Effector memory CD8-positive, alpha-beta T cell (primary cell): ENCODE measurements around the gene SIN3A.
A peak's percentile ranks its signal among the peaks of the same experiment; 100 is the strongest.
"Not testable (repeated sequence)": the region's sequence is repeated elsewhere in the genome, so short reads cannot be mapped to it uniquely, and the experiment has no call there.

Experiments used
- ATAC-seq: fragments of 150-1000 bp; cut with Tn5 transposase; replicated peaks from 2 replicates; pipeline ENCODE4 v1.10.0; 2021; ENCODE audit warnings: mild to moderate bottlenecking, moderate library complexity
- DNase-seq, 3 experiments: peaks; one replicate each; pipeline ENCODE4 v3.0.0; 2021
- H3K27ac Mint-ChIP-seq, 2 donors: one replicate each; pipeline ENCODE4 v1.8.0; 2022; ENCODE audit warnings: mild to moderate bottlenecking in 2 of 2, mixed read lengths in 2 of 2, moderate library complexity in 2 of 2
- H3K27me3 Mint-ChIP-seq, 2 donors: one replicate each; pipeline ENCODE4 v1.8.0; 2022; ENCODE audit warnings: mixed read lengths in 2 of 2
- H3K36me3 Mint-ChIP-seq: one replicate; pipeline ENCODE4 v1.8.0; 2022; ENCODE audit warnings: mild to moderate bottlenecking, moderate library complexity, mixed read lengths; ENCODE audit not compliant: insufficient read depth
- H3K4me1 Mint-ChIP-seq, 2 donors: one replicate each; pipeline ENCODE4 v1.8.0; 2022; ENCODE audit warnings: low read depth in 2 of 2, mixed read lengths in 2 of 2
- H3K4me3 Mint-ChIP-seq, 2 donors: one replicate each; pipeline ENCODE4 v1.8.0; 2022; ENCODE audit warnings: mild to moderate bottlenecking in 2 of 2, mixed read lengths in 2 of 2, moderate library complexity in 2 of 2
- H3K9me3 Mint-ChIP-seq, 2 donors: one replicate each; pipeline ENCODE4 v1.8.0; 2022; ENCODE audit warnings: mixed read lengths in 2 of 2

The SIN3A gene

DNA sequence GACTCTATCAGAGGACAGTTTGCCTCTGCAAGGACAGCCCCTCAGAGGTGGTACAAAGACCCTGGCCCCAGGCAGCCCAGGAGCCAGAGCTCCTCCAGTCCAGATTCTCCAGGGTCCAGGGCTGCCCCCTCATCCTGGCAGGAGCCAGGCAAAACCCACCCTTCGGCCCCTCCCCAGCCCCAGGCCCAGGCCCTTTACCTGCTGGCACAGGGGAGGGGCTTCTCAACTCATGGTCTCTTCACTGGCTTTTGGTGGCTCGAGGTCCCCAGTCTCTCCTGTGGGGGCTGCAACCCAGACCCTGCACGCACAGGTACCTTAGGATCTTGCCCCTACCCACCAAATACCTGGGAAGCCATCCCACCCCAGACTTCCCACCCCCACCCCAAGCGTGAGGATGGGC, 96.1 kb downstream of the SIN3A start:
- H3K27ac Mint-ChIP-seq, result peak overlapping the region in 1 of 2 donors; percentile 29

DNA sequence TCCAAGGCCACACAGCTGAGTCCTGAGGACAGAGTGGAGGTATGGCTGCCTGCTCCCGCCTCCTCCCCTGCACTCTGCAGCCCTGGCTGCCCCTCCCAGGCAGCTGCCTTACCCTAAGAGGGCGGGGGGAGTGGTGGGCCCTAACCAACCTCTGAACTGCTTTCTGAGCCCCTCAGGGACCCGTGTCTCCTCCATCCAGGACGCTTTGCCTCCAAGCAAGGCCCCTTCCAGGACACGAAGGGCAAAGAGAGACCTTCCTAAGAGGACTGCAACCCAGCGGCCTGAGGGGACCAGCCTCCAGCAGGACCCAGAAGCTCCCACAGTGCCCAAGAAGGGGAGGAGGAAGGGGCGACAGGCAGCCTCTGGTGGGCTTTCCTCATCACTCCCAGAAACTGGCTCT, 97.0 kb downstream of the SIN3A start:
- H3K4me3 Mint-ChIP-seq, result no peak overlapping the region
- DNase-seq (no peak), ATAC-seq (no peak)
- H3K9me3 Mint-ChIP-seq, result peaks cover 3 to 12% of the 10 kb centered on the region in 2 donors
- H3K4me1 Mint-ChIP-seq, result peaks cover 16 to 21% of the 10 kb centered on the region in 2 donors
- H3K27me3 Mint-ChIP-seq, result no peaks in the 10 kb centered on the region
- peak overlapping the region in 1 of 2 donors; percentile 47 for H3K27ac Mint-ChIP-seq
- H3K36me3 Mint-ChIP-seq, result peaks cover 26% of the 10 kb centered on the region

More for the DNA sequence above, 96.1 kb downstream of the SIN3A start:
- no peak overlapping the region for H3K4me3 Mint-ChIP-seq
- no peak for DNase-seq
- ATAC-seq, result no peak
- no peaks in the 10 kb centered on the region for H3K27me3 Mint-ChIP-seq
- peaks cover 18% of the 10 kb centered on the region for H3K36me3 Mint-ChIP-seq
- H3K9me3 Mint-ChIP-seq, result peaks cover 0 to 6% of the 10 kb centered on the region in 2 donors
- peaks cover 7 to 13% of the 10 kb centered on the region in 2 donors for H3K4me1 Mint-ChIP-seq

DNA sequence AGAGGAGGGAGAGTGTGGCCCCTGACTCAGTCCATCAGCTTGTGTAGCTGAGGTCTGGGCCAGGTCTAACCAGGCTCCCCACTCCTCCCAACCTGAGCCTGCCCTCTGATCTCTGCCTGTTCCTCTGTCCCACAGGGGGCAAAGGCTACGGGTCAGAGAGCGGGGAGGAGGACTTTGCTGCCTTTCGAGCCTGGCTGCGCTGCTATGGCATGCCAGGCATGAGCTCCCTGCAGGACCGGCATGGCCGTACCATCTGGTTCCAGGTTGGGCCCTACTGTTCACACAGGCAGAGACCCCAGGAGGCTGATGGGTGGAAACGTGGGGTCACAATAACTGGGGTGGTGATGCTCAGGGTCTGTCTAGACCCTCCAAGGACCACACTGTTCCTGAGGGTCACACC, 97.9 kb downstream of the SIN3A start:
- peaks cover 17 to 23% of the 10 kb centered on the region in 2 donors for H3K4me1 Mint-ChIP-seq
- DNase-seq, result no peak
- no peak for ATAC-seq
- H3K27me3 Mint-ChIP-seq, result no peaks in the 10 kb centered on the region
- peaks cover 30% of the 10 kb centered on the region for H3K36me3 Mint-ChIP-seq
- H3K27ac Mint-ChIP-seq, result peak overlapping the region; percentile 47 to 77
- peaks cover 3 to 12% of the 10 kb centered on the region in 2 donors for H3K9me3 Mint-ChIP-seq
- no peak overlapping the region for H3K4me3 Mint-ChIP-seq

- no peak overlapping the region for H3K4me3 Mint-ChIP-seq
- peaks cover 3 to 12% of the 10 kb centered on the region in 2 donors for H3K9me3 Mint-ChIP-seq
- no peak for DNase-seq
- ATAC-seq, result no peak
- H3K27me3 Mint-ChIP-seq, result no peaks in the 10 kb centered on the region
- H3K27ac Mint-ChIP-seq, result peak overlapping the region; percentile 47 to 77
- peaks cover 28% of the 10 kb centered on the region for H3K36me3 Mint-ChIP-seq
- peaks cover 20 to 26% of the 10 kb centered on the region in 2 donors for H3K4me1 Mint-ChIP-seq
These were observed 99.1 kb downstream of the SIN3A start for GRCh38 chr15:75352186-75353080.

DNA sequence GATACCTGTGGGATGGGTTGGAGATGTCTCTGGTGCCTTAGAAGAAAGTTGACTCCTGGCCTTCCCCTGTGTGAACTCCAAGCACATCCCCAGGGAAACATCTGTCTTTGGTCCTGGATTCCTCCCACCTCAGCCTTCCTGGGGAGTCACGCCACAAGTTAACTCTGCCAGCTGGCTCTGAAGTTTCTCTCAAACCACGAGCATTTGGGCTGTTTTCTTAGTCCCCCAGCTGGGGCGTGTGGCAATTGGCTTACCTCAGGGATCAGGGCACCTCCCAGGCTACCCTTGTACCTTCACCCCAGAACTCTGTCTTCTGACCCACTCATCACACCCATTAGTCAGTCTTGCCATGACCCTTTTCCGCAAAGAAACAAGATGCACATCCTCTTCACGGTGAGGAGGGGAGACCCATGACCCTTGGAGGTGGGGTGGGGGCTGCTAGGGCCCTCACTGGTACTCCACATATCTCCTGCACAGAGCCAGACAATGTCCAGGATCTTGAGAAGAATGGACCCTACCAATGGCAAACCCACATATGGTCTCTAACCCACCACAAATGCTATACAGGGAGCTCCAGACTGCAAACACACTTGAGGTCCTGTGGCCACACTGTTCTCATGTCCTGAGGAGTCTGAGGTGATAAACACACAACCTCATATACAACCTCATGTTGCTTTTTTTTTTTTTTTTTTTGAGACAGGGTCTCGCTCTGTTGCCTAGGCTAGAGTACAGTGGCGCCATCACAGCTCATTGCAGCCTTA, 100.7 kb downstream of the SIN3A start:
- Mint-ChIP-seq H3K9me3 (peaks cover 3 to 12% of the 10 kb centered on the region in 2 donors), H3K36me3 (peaks cover 37% of the 10 kb centered on the region), H3K27ac (peak overlapping the region; percentile 92 to 94), H3K4me1 (peaks cover 27 to 33% of the 10 kb centered on the region in 2 donors), H3K27me3 (no peaks in the 10 kb centered on the region), H3K4me3 (peak overlapping the region; percentile 13 to 59)
- ATAC-seq, result no peak
- no peak for DNase-seq

GRCh38 chr15:75349851-75350588, 101.5 kb downstream of the SIN3A start:
- DNase-seq (peak; percentile 87 to 90 (median 87)), ATAC-seq (peak; percentile 91)

GRCh38 chr15:75349351-75349669, 102.2 kb downstream of the SIN3A start:
- Mint-ChIP-seq H3K36me3 (peaks cover 37% of the 10 kb centered on the region), H3K4me1 (peaks cover 27 to 32% of the 10 kb centered on the region in 2 donors), H3K9me3 (peaks cover 3 to 12% of the 10 kb centered on the region in 2 donors), H3K27ac (peak overlapping the region; percentile 92 to 94), H3K4me3 (peak overlapping the region; percentile 59 to 67)
- DNase-seq, H3K27me3 Mint-ChIP-seq, ATAC-seq: not testable (repeated sequence)

More at GRCh38 chr15:75349851-75350588, 101.5 kb downstream of the SIN3A start:
- Mint-ChIP-seq H3K27ac (peak overlapping the region; percentile 92 to 94), H3K9me3 (peaks cover 3 to 12% of the 10 kb centered on the region in 2 donors), H3K4me3 (peak overlapping the region; percentile 59 to 67), H3K4me1 (peaks cover 27 to 34% of the 10 kb centered on the region in 2 donors), H3K36me3 (peaks cover 37% of the 10 kb centered on the region), H3K27me3 (no peaks in the 10 kb centered on the region)

DNA sequence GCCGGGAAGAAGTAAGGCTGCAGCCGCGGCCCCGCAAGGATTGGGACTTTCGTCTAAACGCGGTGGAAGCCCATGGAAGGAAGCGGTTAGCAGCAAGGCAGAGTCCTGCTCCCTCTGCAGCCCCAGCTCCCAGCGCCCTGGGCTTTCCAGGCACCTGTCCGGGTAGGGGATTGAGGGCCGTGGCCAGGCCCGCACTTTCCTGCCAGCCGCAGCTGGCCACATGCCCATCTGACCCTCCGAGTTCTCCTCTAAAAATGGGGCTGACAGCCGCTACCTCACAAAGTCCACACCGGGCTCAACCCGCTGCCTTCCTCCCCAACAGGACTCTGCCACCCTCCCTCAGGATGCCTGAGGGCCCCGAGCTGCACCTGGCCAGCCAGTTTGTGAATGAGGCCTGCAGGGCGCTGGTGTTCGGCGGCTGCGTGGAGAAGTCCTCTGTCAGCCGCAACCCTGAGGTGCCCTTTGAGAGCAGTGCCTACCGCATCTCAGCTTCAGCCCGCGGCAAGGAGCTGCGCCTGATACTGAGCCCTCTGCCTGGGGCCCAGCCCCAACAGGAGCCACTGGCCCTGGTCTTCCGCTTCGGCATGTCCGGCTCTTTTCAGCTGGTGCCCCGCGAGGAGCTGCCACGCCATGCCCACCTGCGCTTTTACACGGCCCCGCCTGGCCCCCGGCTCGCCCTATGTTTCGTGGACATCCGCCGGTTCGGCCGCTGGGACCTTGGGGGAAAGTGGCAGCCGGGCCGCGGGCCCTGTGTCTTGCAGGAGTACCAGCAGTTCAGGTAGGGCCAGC, 102.7 kb downstream of the SIN3A start:
- Mint-ChIP-seq H3K27ac (peak overlapping the region; percentile 92 to 94), H3K4me1 (peaks cover 27 to 33% of the 10 kb centered on the region in 2 donors), H3K36me3 (peaks cover 37% of the 10 kb centered on the region), H3K9me3 (peaks cover 3 to 12% of the 10 kb centered on the region in 2 donors), H3K4me3 (peak overlapping the region; percentile 59 to 67), H3K27me3 (no peaks in the 10 kb centered on the region)
- ATAC-seq (no peak), DNase-seq (no peak)

DNA sequence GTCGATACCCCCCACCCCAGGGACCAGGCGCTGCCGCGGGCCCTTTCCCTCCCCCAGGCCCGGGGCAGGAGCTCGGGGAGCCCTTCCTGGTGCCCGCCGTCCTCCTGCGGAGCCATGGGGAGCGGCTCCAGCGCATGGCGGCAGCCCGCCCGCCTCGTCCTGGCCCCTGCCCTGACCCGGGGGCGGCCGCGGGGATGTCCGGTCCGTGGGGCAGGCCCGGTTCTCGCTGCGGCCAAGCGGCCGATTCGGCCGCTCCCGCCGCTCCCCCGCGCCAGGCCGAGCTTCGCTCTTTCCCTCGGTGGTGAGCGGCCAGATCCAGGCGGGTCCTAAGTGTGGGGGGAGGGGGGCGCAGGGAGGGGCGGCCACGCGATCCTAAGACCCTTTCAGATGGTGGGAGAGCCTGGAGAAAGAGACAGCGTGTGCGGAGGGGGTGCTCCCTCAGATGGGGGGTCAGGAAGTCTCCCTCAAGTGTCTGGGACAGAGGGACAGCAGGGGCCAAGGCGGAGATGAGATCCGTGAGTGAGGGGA, 103.4 kb downstream of the SIN3A start:
- H3K9me3 Mint-ChIP-seq, result peaks cover 3 to 12% of the 10 kb centered on the region in 2 donors
- peaks cover 27 to 31% of the 10 kb centered on the region in 2 donors for H3K4me1 Mint-ChIP-seq
- no peaks in the 10 kb centered on the region for H3K27me3 Mint-ChIP-seq
- peak overlapping the region; percentile 84 to 87 for H3K4me3 Mint-ChIP-seq
- no peak for DNase-seq
- H3K27ac Mint-ChIP-seq, result peak overlapping the region; percentile 31 to 92
- H3K36me3 Mint-ChIP-seq, result peaks cover 37% of the 10 kb centered on the region
- ATAC-seq, result no peak

DNA sequence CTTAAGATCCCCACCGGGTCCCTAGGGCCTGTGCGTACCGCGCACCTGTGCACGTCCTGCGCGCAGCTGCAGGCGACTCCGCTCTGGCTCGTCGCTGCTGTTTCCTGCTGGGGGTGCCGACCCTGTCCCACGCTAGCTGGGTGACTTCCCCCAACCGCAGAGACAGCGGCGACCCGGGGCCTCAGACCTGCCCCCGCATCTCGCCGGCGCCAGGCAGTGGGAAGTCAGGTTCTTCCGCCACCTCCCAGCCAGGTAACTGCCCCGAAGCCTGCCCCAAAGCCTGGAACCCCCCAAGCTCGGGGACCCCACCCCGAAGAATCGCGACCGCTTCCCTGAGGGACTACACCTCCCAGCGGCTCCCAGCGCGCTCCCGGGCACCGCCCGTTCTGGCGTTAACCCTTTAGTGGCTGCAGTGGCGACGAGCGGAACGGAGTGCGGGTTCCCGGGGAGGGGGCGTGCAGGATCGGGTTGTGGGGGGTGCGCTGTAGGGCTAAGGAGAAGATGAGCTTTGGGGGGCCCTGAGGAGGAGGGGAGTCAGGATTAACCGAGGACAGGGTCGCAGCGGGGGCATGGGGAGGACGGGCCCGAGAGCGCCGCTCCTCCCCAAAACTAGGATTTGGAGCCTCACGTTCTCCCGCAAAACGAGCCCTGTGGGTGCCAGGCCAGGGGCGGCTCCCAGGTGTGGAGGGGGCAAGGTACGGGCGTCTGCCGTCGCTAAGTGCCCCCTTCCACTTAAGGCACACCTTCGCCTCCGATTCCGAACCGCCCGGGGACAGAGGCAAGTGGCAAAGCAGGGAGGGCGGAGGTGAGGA, 104.1 kb downstream of the SIN3A start:
- DNase-seq (peak; percentile 41 to 43 (median 41)), ATAC-seq (peak; percentile 54)
- peaks cover 3 to 12% of the 10 kb centered on the region in 2 donors for H3K9me3 Mint-ChIP-seq
- H3K27ac Mint-ChIP-seq, result peak overlapping the region; percentile 31 to 89
- H3K27me3 Mint-ChIP-seq, result no peaks in the 10 kb centered on the region
- H3K36me3 Mint-ChIP-seq, result peaks cover 37% of the 10 kb centered on the region
- peaks cover 27 to 31% of the 10 kb centered on the region in 2 donors for H3K4me1 Mint-ChIP-seq
- peak overlapping the region; percentile 84 to 87 for H3K4me3 Mint-ChIP-seq

- Mint-ChIP-seq H3K36me3 (peaks cover 40% of the 10 kb centered on the region), H3K4me1 (peaks cover 27 to 31% of the 10 kb centered on the region in 2 donors), H3K27ac (peak within 1 kb of the TSS; percentile 31 to 89), H3K4me3 (peak within 1 kb of the TSS; percentile 84 to 87), H3K27me3 (no peaks in the 10 kb centered on the region), H3K9me3 (peaks cover 3 to 12% of the 10 kb centered on the region in 2 donors)
- DNase-seq (no peak), ATAC-seq (no peak)
These were observed 104.7 kb downstream of the SIN3A start, which contains the start of gene NEIL1 for GRCh38 chr15:75346796-75347221. TSS of gene NEIL1 (plus strand) at chr15:75347039. CDS start at chr15:75348906, 1,867 bp downstream.
